GM13976 (cell line): ENCODE data around the gene PDLIM5.

Experiments used
- DNase-seq: peaks from one replicate; pipeline ENCODE4 v3.0.0; 2012; ENCODE audit warnings: low spot score
- in situ Hi-C: fragments of 300-500 bp; cut with MboI; formaldehyde crosslinking; loops from one replicate; pipeline ENCODE4 v1.12.0; 2022; ENCODE audit warnings: low sequenced_read_pairs, mixed read lengths, inconsistent platforms; ENCODE audit not compliant: unreplicated experiment
- TF ChIP-seq, protein P1 (sequence below): IDR thresholded peaks from 2 replicates; pipeline ENCODE4 v1.5.1; 2012; ENCODE audit warnings: borderline replicate concordance, mild to moderate bottlenecking; ENCODE audit not compliant: insufficient read depth; ENCODE audit errors: extremely low read depth, missing control alignments, control extremely low read depth

The PDLIM5 gene

DNA sequence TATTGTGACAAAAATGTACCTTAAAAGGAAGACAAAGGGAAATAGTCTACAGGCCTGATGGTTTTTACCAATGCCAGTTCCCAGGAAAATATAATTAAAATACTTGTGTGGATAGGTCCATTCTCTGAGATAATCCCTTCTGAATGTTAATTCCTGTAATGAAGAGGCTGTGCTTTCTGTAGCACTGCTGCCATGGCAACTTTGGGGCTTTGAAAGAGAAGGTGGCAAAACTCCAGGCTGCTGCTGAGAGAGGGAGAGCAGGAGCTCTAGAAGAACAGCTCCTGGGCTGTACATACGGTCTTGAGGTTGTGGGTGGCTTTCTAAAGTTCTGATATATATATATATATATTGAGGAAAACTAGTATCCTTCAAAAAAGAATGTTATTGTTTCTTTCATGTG lies 125.4 kb downstream of the PDLIM5 start:
- in situ Hi-C loops = no loop called here
- TF ChIP-seq, protein P1, sequence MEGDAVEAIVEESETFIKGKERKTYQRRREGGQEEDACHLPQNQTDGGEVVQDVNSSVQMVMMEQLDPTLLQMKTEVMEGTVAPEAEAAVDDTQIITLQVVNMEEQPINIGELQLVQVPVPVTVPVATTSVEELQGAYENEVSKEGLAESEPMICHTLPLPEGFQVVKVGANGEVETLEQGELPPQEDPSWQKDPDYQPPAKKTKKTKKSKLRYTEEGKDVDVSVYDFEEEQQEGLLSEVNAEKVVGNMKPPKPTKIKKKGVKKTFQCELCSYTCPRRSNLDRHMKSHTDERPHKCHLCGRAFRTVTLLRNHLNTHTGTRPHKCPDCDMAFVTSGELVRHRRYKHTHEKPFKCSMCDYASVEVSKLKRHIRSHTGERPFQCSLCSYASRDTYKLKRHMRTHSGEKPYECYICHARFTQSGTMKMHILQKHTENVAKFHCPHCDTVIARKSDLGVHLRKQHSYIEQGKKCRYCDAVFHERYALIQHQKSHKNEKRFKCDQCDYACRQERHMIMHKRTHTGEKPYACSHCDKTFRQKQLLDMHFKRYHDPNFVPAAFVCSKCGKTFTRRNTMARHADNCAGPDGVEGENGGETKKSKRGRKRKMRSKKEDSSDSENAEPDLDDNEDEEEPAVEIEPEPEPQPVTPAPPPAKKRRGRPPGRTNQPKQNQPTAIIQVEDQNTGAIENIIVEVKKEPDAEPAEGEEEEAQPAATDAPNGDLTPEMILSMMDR = no peak
- DNase-seq = no peak

DNA sequence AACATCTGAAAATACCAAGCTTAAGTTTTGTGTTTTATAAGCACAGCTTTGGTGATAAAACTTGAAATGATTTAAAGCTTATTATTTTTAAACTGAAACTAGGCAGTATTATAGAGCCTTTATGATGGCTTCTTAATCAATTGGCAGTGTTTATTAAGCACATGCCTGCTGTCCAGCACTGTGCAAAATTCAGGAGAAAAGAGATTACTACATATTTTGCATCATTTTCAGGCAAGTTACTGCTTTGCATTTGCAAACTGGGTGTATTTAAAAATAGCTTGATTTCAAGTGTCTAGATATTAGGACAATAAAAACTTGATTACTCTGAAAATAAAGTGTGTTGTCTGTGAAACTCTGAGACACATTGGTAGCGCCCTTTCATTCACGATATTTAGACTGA lies 126.5 kb downstream of the PDLIM5 start:
- DNase-seq = no peak
- in situ Hi-C loops = no loop called here
- TF ChIP-seq, protein P1 = no peak

DNA sequence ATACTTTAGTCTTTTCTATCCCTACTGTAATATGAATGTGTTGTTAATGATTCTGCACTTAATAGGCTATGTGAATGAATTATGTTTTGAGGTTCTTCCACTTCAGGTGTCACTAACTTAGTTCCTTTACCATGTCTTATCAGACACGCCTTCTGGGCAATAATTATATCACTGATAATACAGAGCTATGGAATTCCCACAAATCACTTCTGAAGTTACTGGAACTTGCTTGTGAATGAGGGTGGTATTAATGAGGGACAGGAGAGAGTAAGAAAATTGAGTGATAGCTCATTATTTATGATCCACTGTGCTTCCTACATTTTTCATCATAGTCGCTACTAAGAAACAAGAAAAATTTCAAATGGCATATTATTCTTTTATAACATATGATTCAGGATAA lies 130.0 kb downstream of the PDLIM5 start:
- no peak for DNase-seq
- TF ChIP-seq, protein P1 = no peak
- in situ Hi-C loops = no loop called here

DNA sequence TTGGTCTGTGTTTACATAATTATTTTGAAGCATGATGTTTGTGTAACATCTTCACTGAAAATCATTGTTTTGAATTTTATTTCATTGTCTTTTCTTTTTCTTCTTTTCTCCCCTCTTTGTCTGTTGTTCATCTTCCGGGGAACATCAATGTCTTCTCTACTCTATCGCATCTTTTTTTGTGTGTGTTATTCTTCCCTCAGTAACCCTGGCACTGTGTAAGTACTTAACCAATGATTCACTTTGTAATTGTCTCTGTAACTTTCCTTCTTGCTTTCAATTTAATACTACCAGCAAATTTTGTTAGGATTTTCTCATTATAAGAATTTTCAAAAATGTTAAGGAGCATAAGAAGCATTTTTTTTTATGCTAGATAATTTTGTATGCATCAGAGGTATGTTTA lies 130.8 kb downstream of the PDLIM5 start:
- TF ChIP-seq, protein P1 = no peak
- in situ Hi-C loops = no loop called here
- no peak for DNase-seq

DNA sequence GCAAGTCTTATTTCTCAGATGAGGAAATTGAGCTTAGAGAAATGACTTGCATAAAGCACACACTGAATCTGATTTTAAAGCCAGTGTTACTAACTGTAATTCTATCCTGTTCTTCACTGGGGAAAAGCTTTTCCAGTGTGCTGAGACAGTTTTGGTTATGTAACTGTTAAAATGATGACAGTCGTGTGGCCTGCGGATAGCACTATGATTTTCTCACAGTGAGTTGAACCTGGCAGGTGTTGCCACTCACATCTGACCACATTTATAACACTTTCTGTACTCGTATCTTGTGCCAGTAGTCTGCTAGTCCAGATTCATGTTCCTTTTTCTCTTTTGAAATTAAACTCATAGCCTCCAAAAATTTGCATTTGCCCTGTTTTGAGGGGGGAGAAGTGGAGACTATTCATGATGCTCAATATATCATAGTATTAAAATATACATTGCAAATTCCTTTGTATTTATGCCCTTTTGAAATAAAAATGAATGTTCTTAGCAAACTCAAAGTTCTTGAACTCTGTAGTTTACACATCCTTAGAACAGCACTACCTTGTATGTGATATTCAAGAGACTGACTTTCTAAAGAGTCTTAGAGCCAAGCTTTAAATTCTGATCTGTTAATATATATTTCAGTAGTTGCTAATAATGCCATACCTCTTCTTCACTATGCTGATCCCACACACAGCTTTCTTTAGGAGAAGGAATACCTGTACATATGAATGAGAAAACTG lies 132.3 kb downstream of the PDLIM5 start:
- TF ChIP-seq, protein P1 = no peak
- no peak for DNase-seq
- in situ Hi-C loops = no loop called here

DNA sequence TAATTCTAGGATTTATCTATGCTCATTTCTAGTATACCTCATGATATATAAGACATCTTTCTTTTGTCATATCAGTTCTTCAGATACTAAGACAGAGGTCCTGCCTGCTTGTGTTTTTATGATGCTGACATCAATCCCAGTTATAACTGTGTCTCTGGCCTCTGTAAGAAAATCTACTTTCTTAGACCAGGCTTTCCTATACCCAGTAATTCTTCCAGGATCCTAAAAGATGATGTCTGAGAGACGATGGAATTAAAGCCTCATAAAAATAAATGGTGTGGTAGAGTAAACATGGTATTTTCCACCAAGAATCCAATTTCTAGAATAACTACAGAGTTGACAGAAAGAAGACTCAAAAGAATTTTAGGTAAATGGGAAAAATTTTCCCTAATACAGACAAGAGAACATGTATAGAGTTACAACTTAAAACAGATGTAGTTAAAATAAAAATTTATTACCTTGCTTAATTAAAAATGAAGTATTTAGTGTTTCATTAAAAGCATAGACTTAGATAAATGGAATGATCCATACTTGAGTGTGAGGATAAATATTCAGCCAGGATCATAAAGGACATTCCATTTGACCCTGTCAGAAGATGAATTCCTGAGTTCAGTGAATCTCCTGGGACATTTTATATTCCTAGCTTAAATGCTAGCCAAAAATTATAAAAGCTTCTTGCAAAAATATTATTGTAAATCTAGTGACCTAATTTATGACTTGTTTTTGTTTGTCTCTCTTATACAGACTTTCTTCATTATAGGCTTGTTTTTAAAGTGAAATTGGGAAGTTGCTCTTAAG lies 137.4 kb downstream of the PDLIM5 start:
- in situ Hi-C loops = no loop called here

More for the DNA sequence above, 137.4 kb downstream of the PDLIM5 start:
- DNase-seq = no peak
- TF ChIP-seq, protein P1 = no peak
